AG09309 (cell line): ENCODE measurements around the gene MIEF1.
"Not testable (repeated sequence)": the region's sequence is repeated elsewhere in the genome, so short reads cannot be mapped to it uniquely, and the experiment has no call there.

Experiments
- DNase-seq: peaks from one replicate; pipeline ENCODE4 v3.0.0-alpha.2; 2010; ENCODE audit warnings: low read depth
- H3K4me3 ChIP-seq: 2 replicates; pipeline ENCODE4 v1.5.1; 2011; ENCODE audit warnings: mild to moderate bottlenecking, low read depth, low read length, moderate library complexity; ENCODE audit not compliant: control insufficient read depth
- TF ChIP-seq, protein P1 (sequence below): IDR thresholded peaks from 2 replicates; pipeline ENCODE4 v1.5.1; 2011; ENCODE audit warnings: mild to moderate bottlenecking, low read depth, low read length, inconsistent platforms; ENCODE audit not compliant: insufficient read depth, control insufficient read depth; ENCODE audit errors: missing control alignments

Gene MIEF1

DNA sequence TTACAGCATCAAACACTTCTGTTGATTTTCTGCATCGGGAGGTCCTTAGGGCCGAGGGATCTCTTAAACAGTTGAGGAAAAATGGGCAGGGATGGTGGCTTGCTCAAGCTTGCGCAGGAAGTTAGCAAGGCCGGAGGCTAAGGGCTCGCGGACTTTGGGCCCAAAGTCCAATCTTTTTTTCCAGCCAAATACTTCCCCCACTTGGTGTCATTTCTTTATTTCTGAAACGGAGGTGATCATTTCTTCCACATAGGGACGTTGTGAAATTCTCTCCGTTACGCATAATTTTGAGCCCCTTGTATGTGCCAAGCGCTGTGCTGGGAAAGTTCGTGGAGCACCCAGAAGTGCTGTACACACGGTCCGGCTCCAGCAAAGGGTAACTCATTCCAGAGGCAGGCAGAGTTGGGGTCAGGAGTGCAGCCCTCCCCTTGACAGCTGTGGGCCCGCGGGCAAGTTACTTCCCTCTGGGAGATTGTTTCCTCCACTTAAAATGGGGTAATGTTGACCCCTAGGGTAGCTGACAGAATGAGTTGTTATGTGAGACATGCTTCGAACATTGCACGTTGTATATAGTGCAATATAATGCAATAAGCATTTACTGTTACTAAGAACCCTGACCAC is 809 bp downstream of the MIEF1 start:
- no peak for DNase-seq
- TF ChIP-seq, protein P1, sequence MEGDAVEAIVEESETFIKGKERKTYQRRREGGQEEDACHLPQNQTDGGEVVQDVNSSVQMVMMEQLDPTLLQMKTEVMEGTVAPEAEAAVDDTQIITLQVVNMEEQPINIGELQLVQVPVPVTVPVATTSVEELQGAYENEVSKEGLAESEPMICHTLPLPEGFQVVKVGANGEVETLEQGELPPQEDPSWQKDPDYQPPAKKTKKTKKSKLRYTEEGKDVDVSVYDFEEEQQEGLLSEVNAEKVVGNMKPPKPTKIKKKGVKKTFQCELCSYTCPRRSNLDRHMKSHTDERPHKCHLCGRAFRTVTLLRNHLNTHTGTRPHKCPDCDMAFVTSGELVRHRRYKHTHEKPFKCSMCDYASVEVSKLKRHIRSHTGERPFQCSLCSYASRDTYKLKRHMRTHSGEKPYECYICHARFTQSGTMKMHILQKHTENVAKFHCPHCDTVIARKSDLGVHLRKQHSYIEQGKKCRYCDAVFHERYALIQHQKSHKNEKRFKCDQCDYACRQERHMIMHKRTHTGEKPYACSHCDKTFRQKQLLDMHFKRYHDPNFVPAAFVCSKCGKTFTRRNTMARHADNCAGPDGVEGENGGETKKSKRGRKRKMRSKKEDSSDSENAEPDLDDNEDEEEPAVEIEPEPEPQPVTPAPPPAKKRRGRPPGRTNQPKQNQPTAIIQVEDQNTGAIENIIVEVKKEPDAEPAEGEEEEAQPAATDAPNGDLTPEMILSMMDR, result no peak
- H3K4me3 ChIP-seq, result peak overlapping the region; percentile 71

DNA sequence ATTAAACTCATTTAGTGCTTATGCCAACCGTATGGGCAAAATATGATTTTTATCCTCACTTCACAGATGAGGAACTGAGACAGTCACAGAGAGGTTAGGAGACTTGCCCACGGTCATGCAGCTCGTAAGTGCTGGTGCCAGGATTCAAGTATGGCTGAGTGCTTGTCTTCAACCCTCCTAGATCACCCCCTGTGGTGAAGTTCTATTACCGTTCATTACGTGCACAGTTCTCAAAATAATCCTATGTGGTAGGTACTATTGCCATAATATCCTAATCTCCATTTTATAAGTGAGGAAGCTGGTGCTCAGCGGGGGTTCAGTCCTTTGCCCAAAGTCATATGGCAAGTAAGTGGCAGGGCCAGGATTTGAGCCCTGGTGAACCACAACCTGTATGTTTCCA is 1.5 kb downstream of the MIEF1 start:
- DNase-seq, result no peak
- TF ChIP-seq, protein P1, result no peak
- peak overlapping the region; percentile 71; the same call in 1 of the 2 replicates for H3K4me3 ChIP-seq

DNA sequence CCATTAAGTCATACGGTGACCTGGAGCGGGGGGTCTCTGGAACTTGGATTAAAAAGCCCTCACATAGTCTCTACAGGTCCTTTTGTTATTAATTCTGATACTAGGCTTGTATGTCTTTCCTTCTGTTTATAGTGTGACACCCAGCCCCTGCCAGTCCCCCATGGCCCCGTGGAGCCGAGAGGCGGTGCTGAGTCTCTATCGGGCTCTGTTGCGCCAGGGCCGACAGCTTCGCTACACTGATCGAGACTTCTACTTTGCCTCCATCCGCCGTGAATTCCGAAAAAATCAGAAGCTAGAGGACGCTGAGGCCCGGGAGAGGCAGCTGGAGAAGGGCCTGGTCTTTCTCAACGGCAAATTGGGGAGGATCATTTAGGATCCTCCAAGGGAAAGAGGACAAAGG is 2.0 kb downstream of the MIEF1 start:
- H3K4me3 ChIP-seq, result no peak overlapping the region
- TF ChIP-seq, protein P1, result no peak
- DNase-seq, result no peak

DNA sequence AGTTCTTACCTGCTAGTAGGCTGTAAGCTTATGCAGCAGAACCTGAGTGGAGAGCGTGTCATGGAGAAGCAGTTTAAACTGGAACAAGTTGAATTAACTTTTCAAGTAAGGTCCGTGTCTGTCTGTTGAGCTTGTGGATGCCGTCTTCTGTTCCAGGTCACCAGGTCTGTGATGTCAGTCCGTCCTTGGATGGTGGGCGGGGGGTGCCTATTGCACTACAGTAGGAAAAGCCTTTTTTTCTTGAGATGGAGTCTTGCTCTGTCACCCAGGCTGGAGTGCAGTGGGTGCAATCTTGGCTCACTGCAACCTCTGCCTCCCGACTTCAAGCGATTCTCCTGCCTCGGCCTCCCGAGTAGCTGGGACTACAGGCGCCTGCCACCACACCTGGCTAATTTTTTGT is 4.9 kb downstream of the MIEF1 start:
- DNase-seq, H3K4me3 ChIP-seq: not testable (repeated sequence)

DNA sequence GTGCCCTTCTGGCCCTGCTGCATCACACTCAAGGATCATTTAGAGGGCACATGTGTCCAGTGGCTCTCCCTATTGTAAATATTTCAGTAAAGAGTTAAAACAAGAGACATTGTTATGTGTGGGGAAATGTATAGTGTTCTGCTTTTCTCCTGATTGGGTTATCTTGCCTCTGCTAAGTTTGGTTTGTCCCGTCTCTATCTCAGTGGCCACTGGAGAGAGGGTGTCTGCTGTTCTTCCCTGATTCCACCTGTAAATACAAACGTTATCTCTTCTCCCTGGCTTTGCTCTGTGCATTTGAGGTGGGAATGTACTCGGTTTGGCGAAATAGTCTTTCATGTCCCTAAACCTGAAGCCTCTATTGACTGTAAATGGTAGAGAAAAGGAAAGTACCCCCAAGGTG is 6.3 kb downstream of the MIEF1 start:
- TF ChIP-seq, protein P1, result no peak
- H3K4me3 ChIP-seq, result no peak overlapping the region
- DNase-seq, result no peak

DNA sequence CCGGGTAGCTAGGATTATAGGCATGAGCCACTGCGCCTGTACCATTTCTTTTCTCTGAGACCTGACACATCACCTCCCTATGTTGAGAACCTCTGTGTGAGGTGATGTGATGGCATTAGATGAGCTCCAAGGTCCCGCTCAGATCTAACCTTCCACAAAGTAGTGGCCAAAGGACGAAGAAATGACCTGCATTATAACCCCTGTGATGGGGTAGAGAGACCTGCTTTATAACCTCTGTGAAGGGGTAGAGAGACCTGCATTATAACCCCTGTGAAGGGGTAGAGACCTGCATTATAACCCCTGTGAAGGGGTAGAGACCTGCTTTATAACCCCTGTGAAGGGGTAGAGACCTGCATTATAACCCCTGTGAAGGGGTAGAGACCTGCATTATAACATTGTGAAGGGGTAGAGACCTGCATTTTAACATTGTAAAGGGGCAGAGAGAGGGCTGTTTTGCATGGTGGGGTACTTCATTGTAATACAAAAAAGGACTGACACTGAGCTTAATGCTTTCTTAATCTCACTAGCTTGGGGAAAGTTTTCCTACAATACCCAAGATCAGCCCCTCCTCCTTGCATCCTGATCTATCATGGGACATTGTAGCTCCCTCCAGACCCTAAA is 8.5 kb downstream of the MIEF1 start:
- no peak for DNase-seq
- TF ChIP-seq, protein P1, result no peak

DNA sequence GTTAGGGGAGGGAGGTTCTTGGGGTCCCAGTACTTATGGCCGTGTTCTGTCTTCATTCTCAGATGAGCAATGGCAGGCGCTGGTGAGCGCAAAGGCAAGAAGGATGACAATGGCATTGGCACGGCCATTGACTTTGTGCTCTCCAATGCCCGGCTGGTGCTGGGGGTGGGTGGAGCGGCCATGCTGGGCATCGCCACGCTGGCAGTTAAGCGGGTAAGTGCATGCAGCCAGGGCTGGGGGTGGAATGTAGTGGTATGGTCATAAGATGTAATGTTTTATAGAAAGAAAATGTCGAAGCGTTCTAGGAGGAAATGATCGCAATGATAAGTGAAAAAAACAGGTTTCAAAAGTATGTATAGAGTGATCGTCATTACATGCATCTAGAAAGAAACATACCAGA is 9.1 kb downstream of the MIEF1 start:
- no peak overlapping the region for H3K4me3 ChIP-seq
- TF ChIP-seq, protein P1, result no peak
- DNase-seq, result no peak

More for the DNA sequence above, 8.5 kb downstream of the MIEF1 start:
- H3K4me3 ChIP-seq, result no peak overlapping the region
